NB4 (cell line): ENCODE results near the gene ANKLE1.

Experiments
- CTCF ChIP-seq: IDR thresholded peaks from one replicate; pipeline ENCODE4 v1.5.1; 2012; ENCODE audit warnings: low read depth, low read length
- MAX ChIP-seq: IDR thresholded peaks from 2 replicates; pipeline ENCODE4 v1.6.1; 2011; ENCODE audit warnings: low read depth, low read length
- POLR2A ChIP-seq: IDR thresholded peaks from 2 replicates; pipeline ENCODE4 v1.6.1; 2011; ENCODE audit warnings: mild to moderate bottlenecking; ENCODE audit not compliant: insufficient read length; ENCODE audit errors: extremely low read depth

DNA sequence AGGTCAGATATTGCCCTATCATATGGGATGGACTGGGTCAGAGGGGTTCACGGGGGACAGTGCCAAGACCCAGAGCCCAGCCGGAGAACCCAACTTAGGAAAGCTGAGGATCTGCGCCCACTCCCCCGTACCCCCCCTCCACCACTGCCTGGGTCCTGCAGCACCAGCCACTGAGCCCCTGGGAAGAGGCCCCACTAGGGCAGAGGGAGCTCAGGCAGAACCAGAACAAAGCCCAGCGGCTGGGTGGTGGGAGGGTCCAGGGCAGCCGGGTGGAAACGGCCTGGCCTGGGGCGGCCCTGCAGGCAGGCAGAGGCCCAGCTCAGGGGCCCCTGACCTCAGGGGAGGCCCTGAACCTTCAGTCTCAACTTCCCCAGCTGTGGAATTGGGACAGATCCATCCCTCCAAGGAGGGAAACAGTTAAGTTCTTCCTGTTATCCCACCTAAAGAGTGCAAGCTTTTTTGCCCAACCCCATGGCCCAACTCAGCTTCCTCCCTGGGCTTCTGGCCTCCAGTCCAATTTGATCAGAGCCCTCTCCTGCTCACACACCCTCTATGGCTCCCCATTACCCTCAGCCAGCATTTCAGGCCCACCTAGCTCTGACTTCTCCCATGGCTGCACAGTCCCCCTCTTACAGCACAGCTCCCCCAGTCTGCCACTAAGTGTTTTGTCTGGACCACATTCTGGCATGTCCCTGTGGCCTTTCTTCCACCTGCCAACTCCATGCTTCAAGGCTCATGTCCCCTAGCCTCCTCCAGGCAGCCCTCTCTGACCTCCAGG is 39.1 kb upstream of the ANKLE1 start:
- TF ChIP-seq POLR2A: no peak
- no peak for TF ChIP-seq CTCF
- no peak for TF ChIP-seq MAX
